Epithelial cell of proximal tubule (primary cell): ENCODE measurements around the gene SCAPER. TPM values are rescaled to one million over a fixed set of nuclear protein-coding genes. Genes with fewer than 3 reads are reported as not detected.
"Not testable (repeated sequence)": the region's sequence is repeated elsewhere in the genome, so short reads cannot be mapped to it uniquely, and the experiment has no call there.

Experiments
- DNase-seq: peaks from one replicate; pipeline ENCODE4 v3.0.0-alpha.2; 2011; ENCODE audit warnings: low read depth
- H3K4me3 ChIP-seq: 2 replicates; pipeline ENCODE4 v1.5.1; 2011; ENCODE audit warnings: low read depth, mild to moderate bottlenecking, low read length
- CTCF ChIP-seq: conservative IDR thresholded peaks from 2 replicates; pipeline ENCODE4 v1.5.1; 2012; ENCODE audit warnings: low read depth, mild to moderate bottlenecking, low read length
- total RNA-seq: library from RNA; depleted of rRNA; stranded (reverse); fragments of >200 nt; gene quantifications from 2 replicates; pipeline ENCODE4 v1.2.3, GENCODE V29; 2015

The SCAPER gene
- total RNA-seq, 1 donor from 2014 or later: 13.3 TPM

GRCh38 chr15:76503804-76504203 lies 401.3 kb downstream of the SCAPER start:
- DNase-seq: no peak
- H3K4me3 ChIP-seq: no peak overlapping the region
- TF ChIP-seq CTCF: no peak

GRCh38 chr15:76503121-76503520 lies 402.0 kb downstream of the SCAPER start:
- DNase-seq: no peak
- no peak overlapping the region for H3K4me3 ChIP-seq
- no peak for TF ChIP-seq CTCF

- H3K4me3 ChIP-seq: no peak overlapping the region
- no peak for DNase-seq
- no peak for TF ChIP-seq CTCF
Observed at GRCh38 chr15:76502678-76503077, 402.5 kb downstream of the SCAPER start.

GRCh38 chr15:76502185-76502584 lies 403.0 kb downstream of the SCAPER start:
- not testable (repeated sequence) for DNase-seq, H3K4me3 ChIP-seq

- no peak for DNase-seq
- TF ChIP-seq CTCF: no peak
- H3K4me3 ChIP-seq: no peak overlapping the region
Observed at GRCh38 chr15:76501726-76502125, 403.4 kb downstream of the SCAPER start.

- no peak for DNase-seq
- TF ChIP-seq CTCF: no peak
- H3K4me3 ChIP-seq: no peak overlapping the region
Observed at GRCh38 chr15:76501011-76501410, 404.1 kb downstream of the SCAPER start.

GRCh38 chr15:76495487-76495886 lies 409.7 kb downstream of the SCAPER start:
- no peak for DNase-seq
- no peak for TF ChIP-seq CTCF
- H3K4me3 ChIP-seq: no peak overlapping the region

- TF ChIP-seq CTCF: no peak
- H3K4me3 ChIP-seq: no peak overlapping the region
- no peak for DNase-seq
Observed at GRCh38 chr15:76492538-76492937, 412.6 kb downstream of the SCAPER start.
